SK-N-DZ (cell line): ENCODE measurements around the gene SLC12A4.
"Not testable (repeated sequence)": the region's sequence is repeated elsewhere in the genome, so short reads cannot be mapped to it uniquely, and the experiment has no call there.

Source experiments
- DNase-seq: peaks from one replicate; pipeline ENCODE4 v3.0.0-alpha.2; 2015; ENCODE audit warnings: low spot score

SLC12A4 gene

GRCh38 chr16:67942510-67943255 lies 25.8 kb downstream of the SLC12A4 start:
- DNase-seq = no peak

DNA sequence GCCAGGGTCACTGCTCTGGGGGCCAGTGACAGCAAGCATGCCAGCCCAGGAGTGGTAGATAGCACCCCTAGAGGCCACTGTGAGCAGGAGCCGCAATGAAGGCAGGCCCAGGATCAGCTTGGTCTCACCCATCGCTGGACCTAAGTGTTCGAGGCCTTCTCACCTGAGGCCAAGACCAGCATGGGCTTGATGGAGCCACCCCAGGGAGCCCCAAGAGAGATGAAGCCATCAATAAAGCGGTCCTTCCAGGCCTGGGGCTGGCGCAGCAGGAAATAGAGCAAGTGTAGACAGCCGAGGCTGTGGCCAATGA lies 26.3 kb downstream of the SLC12A4 start:
- peak; percentile 69 for DNase-seq

DNA sequence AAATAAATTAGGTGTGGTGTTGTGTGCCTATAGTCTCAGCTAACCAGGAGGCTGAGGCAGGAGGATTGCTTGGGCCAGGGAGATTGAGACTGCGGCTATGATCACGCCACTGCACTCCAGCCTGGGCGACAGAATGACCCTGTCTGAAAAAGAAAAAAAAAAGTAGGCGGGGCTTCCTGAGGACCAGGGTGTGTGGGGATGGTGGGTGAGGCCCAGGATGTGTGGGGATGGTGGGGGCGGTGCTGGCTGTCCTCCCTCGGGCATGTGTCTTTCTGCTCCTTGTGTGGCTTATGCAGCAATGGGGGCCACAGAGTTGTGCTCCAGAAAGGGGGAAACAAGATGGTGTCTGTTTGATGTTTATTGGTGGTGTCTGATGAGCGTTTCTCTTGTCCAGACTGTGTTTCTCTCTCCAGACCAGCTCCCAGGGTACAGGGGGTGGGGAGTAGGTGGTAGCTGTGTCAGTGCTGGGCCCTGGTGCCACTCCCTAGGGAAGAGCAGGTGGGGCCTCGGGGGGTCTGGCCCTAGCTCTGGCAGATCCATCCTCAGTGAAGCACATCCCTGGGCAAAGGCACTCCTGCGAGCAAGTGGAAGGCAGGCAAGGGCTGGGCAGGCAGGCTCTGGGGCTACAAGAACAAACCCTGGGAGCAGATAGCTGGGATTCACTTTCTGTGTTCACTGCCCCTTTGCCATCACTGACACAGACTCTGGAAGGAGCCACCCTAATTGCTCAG lies 26.8 kb downstream of the SLC12A4 start:
- DNase-seq = peak; percentile 44

- no peak for DNase-seq
These were observed 27.9 kb downstream of the SLC12A4 start for GRCh38 chr16:67940446-67941089.

DNA sequence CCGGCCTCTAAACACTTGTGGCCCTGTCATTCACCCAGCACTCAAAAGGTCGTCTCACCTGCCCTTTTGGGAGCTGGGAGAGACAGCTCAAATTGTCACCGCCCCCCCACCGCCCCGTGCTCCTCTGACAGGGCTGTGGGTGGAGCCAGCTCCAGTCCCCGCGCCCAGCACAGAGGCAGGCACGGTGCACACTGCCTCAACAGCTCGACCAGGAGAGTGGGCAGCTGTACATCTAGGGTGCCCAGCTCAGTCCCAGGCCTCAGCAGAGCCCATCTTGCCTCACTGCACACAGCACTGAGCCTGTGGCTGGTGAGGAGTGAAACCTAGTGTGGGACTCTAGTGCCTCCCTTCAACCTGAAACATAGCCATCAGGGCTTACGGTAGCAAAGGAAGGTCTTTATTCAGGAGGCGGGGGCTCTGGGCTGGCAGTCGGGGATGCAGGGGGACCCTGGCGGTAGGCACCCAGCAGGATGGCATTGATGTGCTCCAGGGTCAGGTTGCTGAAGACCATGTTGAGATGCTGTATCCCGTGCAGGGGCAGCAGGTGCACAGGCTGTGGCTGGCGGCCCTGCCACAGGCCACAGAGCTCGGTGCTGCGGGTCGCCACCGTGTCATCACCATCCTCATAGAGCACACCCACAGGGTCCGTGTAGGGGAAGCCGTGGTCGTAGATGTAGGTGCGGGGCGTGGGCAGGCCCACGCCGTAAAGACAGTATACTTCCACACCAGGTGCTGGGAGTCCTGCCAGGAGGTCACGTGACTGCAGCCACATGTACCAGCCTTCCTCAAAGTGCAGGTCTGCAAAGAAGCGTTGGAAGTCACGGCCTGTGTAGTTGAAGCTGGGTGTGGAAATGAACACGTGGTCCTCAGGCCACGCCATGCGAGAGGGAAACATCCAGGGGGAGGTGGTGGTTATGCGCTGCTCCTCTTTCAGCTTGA lies 28.7 kb downstream of the SLC12A4 start:
- DNase-seq = no peak

- DNase-seq = not testable (repeated sequence)
These were observed 30.7 kb downstream of the SLC12A4 start for GRCh38 chr16:67937713-67938112.

DNA sequence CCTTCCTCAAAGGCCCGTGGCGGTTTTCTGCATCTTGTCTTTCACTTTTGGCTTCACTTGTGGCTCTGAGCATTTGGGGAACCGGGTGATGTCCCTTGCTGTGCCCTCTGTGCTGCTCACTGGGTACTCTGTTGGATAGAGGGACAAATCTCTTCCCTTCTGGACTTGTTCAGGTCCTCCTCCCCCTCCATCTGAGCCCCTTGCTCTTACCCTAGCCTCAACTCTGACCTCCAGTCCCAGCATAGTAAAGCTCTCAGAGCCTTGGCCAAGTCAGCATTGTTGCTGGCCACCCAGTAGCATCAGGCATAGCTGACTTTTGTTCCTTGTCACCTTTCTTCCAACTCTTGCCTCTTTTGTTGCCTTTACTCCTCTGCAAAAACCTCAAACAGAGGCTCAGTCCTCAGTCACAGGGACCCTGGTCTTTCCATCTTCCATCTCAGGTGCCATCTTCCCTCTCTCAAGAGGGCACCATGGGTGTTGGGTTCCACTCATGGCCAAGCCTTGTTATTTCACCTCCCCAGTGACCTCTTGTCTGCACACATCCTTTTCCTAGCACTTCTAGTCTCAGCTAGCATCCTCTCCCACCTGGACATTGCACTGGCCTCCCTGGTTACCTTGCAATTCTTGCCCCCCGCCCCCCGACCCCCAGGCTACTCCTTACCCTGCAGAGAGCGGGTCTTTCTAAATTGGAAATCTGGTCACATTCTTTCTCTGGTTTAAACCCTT lies 31.4 kb downstream of the SLC12A4 start:
- no peak for DNase-seq

DNA sequence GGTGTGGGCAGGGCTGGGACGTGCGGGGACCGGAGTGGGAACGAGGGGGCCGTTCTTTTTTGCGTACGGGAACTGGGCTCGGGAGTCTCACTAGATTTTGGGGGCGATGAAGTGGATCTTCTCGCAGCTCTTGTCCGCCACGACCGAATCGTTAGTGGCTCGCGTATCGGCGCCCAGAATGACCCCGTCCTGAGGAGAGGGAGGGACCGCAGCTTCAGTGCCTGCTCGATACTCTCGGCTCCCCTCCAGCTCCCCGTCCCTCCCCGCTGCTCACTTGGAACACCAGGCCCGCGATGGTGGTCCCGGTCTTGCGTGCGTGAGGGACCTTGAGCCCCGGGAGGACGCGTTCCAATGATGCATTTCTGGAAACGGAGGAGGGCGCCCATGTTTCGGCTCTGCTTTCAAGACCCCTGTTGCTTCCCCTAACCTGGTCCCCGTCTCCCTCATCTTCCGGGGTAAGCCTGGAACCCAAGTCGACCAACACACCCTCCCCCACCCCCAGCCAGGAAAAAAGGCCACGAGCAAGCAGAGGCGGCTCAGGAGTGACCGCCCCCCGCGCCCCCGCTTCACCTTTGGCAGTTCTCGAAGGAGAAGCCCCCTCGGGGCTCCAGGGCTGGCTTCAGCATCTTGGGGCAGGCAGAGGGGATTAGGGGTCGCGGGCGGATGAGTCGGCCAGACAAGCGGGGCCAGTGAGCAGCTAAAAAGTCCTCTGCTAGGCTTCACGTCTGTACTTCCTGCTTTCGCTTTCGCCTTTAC lies 32.1 kb downstream of the SLC12A4 start, which contains the start of gene PSMB10:
Gene PSMB10, minus strand, starts transcription at position 727 of the 756 bp plus-strand sequence. Its CDS starts 101 bp downstream, at position 626.
- no peak for DNase-seq

DNA sequence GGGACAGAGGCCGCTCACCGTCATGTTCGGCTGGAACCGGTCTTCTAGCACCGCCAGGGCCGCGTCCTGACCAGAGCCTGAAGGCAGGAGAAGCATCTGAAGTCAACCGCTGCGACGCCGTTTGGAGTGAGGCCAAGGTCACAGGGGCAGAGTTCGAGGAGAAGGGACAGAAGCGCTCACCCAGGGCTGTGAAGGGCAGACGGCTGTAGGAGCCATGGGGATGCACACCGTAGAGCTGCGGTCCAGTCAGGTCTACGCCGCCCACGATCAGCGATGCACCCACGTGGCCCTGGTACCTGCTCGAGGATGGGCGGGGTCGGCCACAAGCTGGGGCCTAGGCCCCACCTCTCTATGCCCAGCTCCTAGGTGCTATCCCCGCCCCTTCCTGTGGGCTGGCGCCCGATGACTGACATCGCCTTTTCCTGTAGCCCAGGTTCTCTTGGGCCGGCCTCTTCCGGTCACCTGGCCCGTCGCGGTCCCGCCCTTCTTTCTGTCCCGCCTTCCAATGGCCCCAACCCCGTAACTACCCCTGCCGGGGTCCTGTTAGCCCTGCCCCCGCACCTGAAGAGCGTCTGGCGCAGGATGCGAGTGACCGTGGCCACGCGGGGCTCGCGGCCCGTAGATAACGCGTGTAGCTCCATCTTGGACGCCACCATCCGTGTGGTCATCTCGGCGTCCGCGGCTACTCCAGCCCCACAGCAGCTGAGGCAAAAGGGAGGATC lies 32.9 kb downstream of the SLC12A4 start:
- DNase-seq = peak; percentile 96

DNA sequence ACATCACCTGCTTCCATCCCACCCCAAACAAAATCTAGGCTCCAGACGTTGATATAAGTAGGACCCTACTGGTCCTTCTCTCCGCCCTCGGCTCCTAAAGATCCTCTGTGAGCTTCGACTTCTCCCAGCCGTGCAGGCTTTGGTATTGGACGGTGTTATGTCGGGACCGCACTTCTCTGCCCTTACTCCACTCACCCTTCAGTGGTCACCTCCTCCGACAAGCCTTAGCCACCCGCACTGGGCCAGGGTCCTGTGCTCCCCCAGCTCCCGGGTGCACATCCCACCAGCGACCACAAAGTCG lies 33.4 kb downstream of the SLC12A4 start:
- DNase-seq = no peak

DNA sequence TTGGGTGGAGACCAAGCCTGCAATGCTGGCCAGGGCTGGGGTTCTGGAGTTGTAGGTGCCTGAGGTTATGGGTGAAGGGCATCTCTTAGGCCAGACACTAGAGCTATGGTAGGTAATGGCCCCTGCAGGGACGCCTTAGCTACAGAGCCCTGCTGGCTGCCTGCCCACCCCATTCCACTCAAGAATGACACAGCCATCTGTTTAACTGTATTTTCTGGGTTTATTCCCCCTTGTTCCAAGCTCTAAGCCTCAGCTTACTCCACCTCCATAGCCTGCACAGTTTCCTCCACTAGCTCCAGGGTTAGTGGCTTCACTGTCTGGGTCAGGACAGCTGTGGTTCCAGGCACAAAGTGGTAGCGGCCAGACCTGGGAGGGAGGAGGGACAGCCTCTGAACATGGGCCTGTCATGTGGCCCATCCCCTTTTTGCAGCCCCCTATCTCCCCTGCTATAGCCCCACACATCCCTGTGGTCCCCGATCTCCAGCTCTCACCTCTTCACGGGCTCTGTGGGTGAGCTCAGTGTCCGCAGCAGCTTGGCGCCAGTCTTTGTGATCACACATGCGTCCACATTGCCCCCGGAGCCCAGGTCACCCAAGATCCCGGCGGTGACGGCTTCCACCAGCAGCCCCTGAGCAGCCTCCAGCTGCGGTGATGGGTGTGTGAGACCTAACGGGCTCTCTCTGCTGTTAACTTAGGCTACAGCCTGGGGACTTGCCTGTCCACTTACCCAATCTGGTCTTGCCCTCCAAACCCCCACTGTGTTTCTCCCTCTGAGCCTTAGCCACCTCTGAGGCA lies 33.9 kb downstream of the SLC12A4 start:
- no peak for DNase-seq

DNA sequence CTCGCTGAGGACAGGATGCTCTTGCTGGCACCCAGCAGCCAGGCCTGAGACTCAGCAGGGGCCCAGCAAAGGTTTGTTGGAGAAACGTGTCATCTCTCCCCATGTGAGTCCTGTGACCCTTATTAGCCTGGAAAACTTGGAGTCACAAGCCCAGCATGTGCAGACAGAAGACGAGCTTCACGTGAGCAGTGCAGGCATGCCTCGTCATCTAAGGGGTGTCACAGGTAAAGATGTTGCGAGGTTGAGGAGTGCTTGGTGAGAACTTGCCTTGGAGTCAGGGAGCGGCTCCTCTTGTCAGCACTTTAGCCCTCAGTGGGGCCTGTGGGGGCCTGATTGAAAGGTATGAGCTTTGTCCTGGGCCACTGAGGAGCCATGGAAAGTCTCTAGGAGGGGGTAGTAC lies 34.6 kb downstream of the SLC12A4 start:
- DNase-seq = no peak

- DNase-seq = no peak
These were observed 36.0 kb downstream of the SLC12A4 start for GRCh38 chr16:67932462-67932840.

DNA sequence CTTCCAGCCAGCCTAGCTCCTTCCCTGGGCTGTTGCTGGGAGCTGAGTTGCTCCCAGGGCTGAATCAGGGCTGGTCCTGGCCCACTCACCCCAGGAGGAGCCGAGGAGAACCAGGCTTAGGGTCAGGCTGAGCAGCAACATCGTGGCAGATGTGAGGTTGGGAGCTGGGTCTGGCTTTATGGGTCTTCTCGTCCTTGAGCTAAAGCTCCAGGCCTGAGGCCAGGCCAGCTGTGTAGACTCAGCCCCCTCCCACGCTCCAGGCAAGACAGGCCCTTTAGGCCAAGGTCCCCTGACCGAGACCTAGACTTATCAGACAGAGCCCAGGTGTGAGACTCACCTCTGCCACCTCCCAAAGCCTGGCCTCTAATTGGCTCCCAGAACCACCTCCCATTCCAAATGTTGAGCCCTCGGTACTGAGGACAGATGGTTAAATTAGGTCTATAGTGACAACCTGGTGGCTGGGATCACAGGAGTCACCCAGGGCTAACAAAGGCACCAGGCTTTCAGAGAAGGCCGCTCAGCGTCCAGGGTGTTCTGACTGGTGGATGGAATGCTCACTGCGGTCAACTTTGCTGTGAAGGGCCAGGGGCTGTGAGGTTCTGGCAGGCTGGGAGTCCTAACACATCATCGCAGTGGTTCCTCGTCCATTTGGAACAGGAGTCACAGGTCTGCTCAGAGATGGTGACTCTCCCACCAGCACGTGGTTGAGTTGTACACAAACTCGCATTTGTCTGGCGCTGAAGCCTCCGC lies 36.5 kb downstream of the SLC12A4 start, which contains the start of gene CTRL:
Gene CTRL, minus strand, starts transcription at position 151 of the 750 bp plus-strand sequence. Its CDS starts 10 bp downstream, at position 141.
- DNase-seq = no peak

- DNase-seq = no peak
These were observed 37.7 kb downstream of the SLC12A4 start for GRCh38 chr16:67930678-67931211.

- no peak for DNase-seq
These were observed 38.2 kb downstream of the SLC12A4 start for GRCh38 chr16:67930191-67930590.

- DNase-seq = peak; percentile 61
These were observed 39.7 kb downstream of the SLC12A4 start for GRCh38 chr16:67928561-67929364.
